ENCODE results near the gene TNFAIP1.

Gene TNFAIP1

DNA sequence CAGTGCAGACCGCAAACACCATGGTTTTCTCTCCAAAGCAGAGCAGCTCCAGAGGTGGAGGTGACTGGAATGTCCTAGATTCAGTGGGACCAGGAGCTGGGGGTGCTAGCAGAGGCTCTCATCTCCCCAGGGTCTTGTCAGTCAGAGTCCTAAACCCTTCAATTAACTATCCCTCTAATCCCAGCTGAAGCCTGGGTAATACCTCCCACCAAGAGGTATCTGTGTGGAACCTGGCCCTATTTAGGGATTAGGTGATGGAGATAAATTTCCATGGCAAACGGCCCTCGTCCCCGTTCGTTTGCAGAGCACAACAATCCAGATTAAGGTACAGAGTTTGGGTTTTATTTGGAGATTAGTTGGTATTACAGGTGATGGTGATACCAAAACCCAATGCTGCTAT is 27.6 kb downstream of the TNFAIP1 start:
- no peak for DNase-seq (ENCODE audit: low read depth)
- TF ChIP-seq, protein P1, sequence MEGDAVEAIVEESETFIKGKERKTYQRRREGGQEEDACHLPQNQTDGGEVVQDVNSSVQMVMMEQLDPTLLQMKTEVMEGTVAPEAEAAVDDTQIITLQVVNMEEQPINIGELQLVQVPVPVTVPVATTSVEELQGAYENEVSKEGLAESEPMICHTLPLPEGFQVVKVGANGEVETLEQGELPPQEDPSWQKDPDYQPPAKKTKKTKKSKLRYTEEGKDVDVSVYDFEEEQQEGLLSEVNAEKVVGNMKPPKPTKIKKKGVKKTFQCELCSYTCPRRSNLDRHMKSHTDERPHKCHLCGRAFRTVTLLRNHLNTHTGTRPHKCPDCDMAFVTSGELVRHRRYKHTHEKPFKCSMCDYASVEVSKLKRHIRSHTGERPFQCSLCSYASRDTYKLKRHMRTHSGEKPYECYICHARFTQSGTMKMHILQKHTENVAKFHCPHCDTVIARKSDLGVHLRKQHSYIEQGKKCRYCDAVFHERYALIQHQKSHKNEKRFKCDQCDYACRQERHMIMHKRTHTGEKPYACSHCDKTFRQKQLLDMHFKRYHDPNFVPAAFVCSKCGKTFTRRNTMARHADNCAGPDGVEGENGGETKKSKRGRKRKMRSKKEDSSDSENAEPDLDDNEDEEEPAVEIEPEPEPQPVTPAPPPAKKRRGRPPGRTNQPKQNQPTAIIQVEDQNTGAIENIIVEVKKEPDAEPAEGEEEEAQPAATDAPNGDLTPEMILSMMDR (conservative IDR thresholded peaks at IDR 0.05; ENCODE audit: low read length): no peak
- no peak overlapping the region for H3K4me3 ChIP-seq (ENCODE audit: low read length)

DNA sequence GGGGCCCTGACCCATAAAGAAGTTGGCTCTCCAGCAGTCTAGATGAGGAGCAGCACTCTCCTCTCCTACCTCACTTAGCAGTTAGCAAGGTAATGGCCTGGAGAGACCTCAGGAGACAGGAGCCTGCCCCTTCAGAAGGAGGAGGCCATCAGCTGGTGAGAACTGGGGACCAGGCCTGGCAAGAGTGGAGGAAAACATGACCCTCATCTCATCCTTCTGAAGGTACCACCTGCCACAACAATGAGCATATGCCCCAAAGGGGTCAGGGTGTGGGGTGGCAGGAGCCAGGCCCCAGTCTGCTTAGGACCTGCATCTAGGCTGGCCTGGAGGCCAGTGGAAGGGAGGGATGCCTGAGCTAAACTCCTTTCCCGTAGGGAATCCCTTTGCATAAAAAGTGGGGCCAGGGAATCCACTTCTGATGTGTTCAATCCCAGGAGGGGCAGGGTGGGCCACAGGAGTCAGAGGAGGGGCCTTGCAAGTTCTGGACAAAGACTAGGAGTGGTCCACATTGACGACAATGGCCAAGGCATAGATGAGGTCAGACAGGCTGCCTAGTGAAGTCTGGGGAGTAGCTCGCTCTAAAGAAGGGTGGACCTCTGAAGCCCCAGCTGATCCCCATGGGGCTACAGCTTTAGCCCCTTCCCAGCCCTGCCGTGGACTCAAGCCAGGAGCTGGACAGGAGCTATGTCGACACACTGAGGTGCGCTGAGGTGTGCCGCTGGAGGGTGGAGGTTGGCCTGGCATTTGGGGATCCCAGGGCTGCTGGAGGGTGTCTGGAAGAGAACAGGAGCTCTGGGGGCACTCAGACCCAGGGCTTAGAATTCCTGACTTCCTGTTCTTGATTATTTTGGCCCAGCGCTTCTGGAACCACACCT is 28.5 kb downstream of the TNFAIP1 start:
- DNase-seq (ENCODE audit: low read depth): no peak
- H3K4me3 ChIP-seq (ENCODE audit: low read length): no peak overlapping the region
- TF ChIP-seq, protein P1 (conservative IDR thresholded peaks at IDR 0.05; ENCODE audit: low read length): no peak

DNA sequence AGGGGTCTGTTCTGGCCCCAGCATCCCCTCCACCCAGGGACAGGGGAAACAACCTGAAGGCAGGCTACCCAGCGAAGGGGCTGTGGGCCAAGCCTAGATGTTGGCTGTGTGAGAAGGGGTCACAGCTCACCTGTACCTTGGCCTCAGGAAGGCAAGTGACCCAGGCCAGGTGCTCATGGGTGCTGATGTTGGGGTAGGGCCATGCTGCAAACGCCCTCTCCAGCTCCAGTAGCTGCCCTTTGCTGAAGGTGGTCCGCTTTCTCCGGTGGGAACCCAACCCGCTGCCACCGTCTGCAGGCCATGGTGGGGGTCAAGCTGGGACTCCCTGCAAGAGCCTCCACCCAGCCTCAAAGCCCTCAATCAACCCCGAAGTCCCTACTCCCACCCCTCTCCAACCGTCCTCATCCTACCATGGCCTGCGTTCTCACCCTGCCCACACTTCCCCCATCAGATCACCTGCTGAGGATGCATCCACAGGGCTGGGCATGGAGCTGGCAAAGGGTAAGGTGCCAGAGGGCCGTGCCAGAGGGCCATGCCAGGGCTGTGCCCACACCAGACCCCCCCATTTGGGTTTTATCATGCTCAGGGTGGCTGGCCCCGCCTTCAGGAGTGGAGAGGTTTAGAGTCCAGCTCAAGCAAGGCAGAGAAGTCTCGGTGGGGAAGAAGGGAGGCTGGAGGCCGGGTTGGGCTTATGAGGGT is 29.3 kb downstream of the TNFAIP1 start, which contains the start of gene SEBOX:
Gene SEBOX, minus strand, starts transcription at position 535 of the 699 bp plus-strand sequence. Its CDS starts 48 bp downstream, at position 487.
- no peak within 1 kb of the TSS for H3K4me3 ChIP-seq (ENCODE audit: low read length)
- TF ChIP-seq, protein P1 (conservative IDR thresholded peaks at IDR 0.05; ENCODE audit: low read length): no peak
- no peak for DNase-seq (ENCODE audit: low read depth)

DNA sequence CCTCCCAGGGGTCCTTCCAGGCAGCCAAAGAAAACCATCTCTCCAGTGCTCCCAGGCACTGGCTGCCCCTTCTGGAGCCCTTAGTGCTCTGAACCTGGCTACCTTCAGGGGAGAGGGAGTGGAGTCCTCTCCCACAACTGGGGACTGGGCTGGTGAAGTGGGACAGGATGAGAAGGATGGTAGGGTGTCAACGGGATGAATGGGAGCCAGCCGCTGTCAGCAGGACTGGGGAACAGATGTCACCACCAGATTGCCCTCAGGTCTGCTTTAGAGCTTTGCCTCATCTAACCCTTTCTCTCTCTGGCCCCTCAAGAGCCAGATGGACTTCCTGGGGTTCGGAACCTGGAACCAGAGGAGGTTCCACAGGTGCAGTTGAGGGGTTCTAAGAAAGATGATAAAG is 29.9 kb downstream of the TNFAIP1 start:
- TF ChIP-seq, protein P1 (conservative IDR thresholded peaks at IDR 0.05; ENCODE audit: low read length): no peak
- H3K4me3 ChIP-seq (ENCODE audit: low read length): no peak overlapping the region
- no peak for DNase-seq (ENCODE audit: low read depth)

DNA sequence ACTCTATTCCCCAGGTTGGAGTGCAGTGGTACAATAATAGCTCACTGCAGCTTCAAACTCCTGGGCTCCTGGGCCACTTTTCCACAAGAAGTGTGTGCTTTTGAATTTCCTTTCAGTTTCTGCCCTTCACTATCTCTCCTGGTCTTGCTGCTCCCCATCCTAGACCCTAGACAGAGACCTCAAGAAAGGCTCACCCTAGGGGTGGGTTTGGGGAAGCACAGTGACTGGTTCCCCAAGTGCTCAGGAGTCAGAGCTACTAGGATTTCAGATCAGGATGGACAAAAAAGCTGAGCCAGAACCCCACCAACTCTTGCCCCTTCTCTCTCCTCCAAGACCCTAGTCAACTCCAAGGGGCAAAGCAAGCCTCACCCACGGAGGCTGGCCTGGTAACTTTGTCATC is 31.0 kb downstream of the TNFAIP1 start:
- no peak overlapping the region for H3K4me3 ChIP-seq (ENCODE audit: low read length)
- no peak for DNase-seq (ENCODE audit: low read depth)
- TF ChIP-seq, protein P1 (conservative IDR thresholded peaks at IDR 0.05; ENCODE audit: low read length): no peak

DNA sequence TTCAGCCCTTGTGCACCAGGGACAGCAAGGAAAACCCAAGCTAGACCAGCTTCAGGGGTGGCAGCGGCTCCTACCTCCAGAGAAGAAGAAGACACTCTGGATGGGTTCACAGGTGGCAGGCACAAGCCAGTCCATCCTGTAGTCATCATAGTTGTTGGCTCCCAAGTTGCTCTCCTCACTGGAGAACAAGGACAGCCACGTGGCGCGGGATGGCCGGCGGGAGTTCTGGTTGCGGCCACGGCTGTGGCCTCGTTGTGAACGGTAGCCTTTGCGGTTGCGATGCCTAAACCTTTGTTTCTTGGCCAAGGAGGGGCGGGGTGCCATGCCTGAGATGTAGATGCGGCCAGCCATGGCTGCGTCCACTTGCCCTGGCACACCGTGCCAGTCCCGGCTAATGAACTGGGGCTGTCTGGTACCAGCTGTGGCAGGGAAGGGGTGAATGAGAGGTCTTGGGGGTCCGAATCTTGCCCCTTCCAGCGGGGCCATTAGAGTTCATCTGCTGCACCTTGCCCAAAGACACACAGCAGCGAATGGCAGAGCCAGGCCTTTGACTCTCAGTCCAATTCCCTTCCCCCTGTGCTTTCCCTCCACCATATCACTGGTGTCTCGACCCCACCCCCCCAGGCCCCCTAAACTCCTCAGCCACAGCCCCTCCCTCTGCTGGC is 32.2 kb downstream of the TNFAIP1 start:
- TF ChIP-seq, protein P1 (conservative IDR thresholded peaks at IDR 0.05; ENCODE audit: low read length): no peak
- no peak for DNase-seq (ENCODE audit: low read depth)
- no peak overlapping the region for H3K4me3 ChIP-seq (ENCODE audit: low read length)

All from AG10803 (cell line).